ENCODE measurements around the gene CALML5.

GRCh38 chr10:5458425-5458824, 40.9 kb downstream of the CALML5 start:
- TF ChIP-seq, protein P1, sequence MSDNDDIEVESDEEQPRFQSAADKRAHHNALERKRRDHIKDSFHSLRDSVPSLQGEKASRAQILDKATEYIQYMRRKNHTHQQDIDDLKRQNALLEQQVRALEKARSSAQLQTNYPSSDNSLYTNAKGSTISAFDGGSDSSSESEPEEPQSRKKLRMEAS (IDR thresholded peaks at IDR 0.05): no peak
- TF ChIP-seq CBX3 (IDR thresholded peaks at IDR 0.05; ENCODE audit: low read depth) (no peak), CTCF (IDR thresholded peaks at IDR 0.05 in 2 of 3, conservative IDR thresholded peaks at IDR 0.05 in 1 of 3; ENCODE audit: borderline replicate concordance in 1 of 3, insufficient read depth in 1 of 3, low read depth in 2 of 3, low read length in 2 of 3) (no peak), POLR2AphosphoS5 (IDR thresholded peaks at IDR 0.05; ENCODE audit: low read depth, low read length) (no peak), REST (IDR thresholded peaks at IDR 0.05; ENCODE audit: low read depth) (no peak)

All from HCT116 (cell line).